Tibial nerve (tissue), 3 donors: ENCODE data around the gene EXOC2.

Source experiments
- CTCF ChIP-seq, 5 experiments: fragments of 200-600 bp in 3 of 5; fragments of 450-650 bp in 2 of 5; sonication (generic) in 3 of 5; IDR thresholded peaks; one replicate each; pipeline ENCODE4 v1.5.1; 2016 to 2019; ENCODE audit warnings: antibody characterized with exemption in 5 of 5, mild to moderate bottlenecking in 3 of 5, moderate library complexity in 2 of 5
- POLR2A ChIP-seq, 2 donors: fragments of 450-650 bp; IDR thresholded peaks; one replicate each; pipeline ENCODE4 v1.6.1; 2017; ENCODE audit warnings: antibody characterized with exemption in 2 of 2, mild to moderate bottlenecking in 2 of 2, moderate library complexity in 2 of 2

GRCh38 chr6:489762-490161, 203.2 kb downstream of the EXOC2 start:
- no peak for TF ChIP-seq CTCF (IDR thresholded peaks at IDR 0.05)
- no peak for TF ChIP-seq POLR2A (IDR thresholded peaks at IDR 0.05)
